KBM-7 (cell line): ENCODE data around the gene PLVAP.
"Not testable (repeated sequence)": the region's sequence is repeated elsewhere in the genome, so short reads cannot be mapped to it uniquely, and the experiment has no call there.

ENCODE experiments used
- DNase-seq: peaks from one replicate; pipeline ENCODE4 v3.0.0-alpha.2; 2015
- in situ Hi-C: fragments of 300-500 bp; cut with MboI; formaldehyde crosslinking; loops from 2 replicates; pipeline ENCODE4 v1.14.3; 2020; ENCODE audit warnings: low sequenced_read_pairs, low pct_unique_long_range_greater_than_20kb, mixed read lengths

PLVAP gene

GRCh38 chr19:17363852-17364605 lies 13.1 kb downstream of the PLVAP start:
- in situ Hi-C loops, DNase-seq: not testable (repeated sequence)

- no peak for DNase-seq
- in situ Hi-C loops: no loop called here
Observed at GRCh38 chr19:17359905-17360800, 17.0 kb downstream of the PLVAP start.

GRCh38 chr19:17358395-17358794 lies 18.7 kb downstream of the PLVAP start:
- in situ Hi-C loops: no loop called here

GRCh38 chr19:17357724-17358123 lies 19.4 kb downstream of the PLVAP start:
- in situ Hi-C loops: no loop called here

More at GRCh38 chr19:17358395-17358794, 18.7 kb downstream of the PLVAP start:
- no peak for DNase-seq

GRCh38 chr19:17357078-17357666 lies 20.0 kb downstream of the PLVAP start:
- no peak for DNase-seq
- in situ Hi-C loops: no loop called here

More at GRCh38 chr19:17357724-17358123, 19.4 kb downstream of the PLVAP start:
- no peak for DNase-seq

GRCh38 chr19:17353386-17353785 lies 23.8 kb downstream of the PLVAP start:
- in situ Hi-C loops: no loop called here
- no peak for DNase-seq

GRCh38 chr19:17352608-17353280 lies 24.4 kb downstream of the PLVAP start:
- peak; percentile 70 for DNase-seq
- in situ Hi-C loops: no loop called here

- in situ Hi-C loops: no loop called here
- DNase-seq: no peak
Observed at GRCh38 chr19:17351815-17352435, 25.2 kb downstream of the PLVAP start.

GRCh38 chr19:17348700-17349099 lies 28.4 kb downstream of the PLVAP start:
- DNase-seq: no peak
- in situ Hi-C loops: no loop called here

GRCh38 chr19:17347877-17348276 lies 29.3 kb downstream of the PLVAP start:
- in situ Hi-C loops: no loop called here
- no peak for DNase-seq

- in situ Hi-C loops: no loop called here
- DNase-seq: peak; percentile 49
Observed at GRCh38 chr19:17347361-17347760, 29.8 kb downstream of the PLVAP start.

- DNase-seq: peak; percentile 83
- in situ Hi-C loops: no loop called here
Observed at GRCh38 chr19:17346109-17346671, 31.0 kb downstream of the PLVAP start.

- in situ Hi-C loops: no loop called here
Observed at GRCh38 chr19:17341845-17342244, 35.3 kb downstream of the PLVAP start.

GRCh38 chr19:17341386-17341785 lies 35.8 kb downstream of the PLVAP start:
- in situ Hi-C loops: no loop called here
- no peak for DNase-seq

More at GRCh38 chr19:17341845-17342244, 35.3 kb downstream of the PLVAP start:
- no peak for DNase-seq

GRCh38 chr19:17340871-17341357 lies 36.2 kb downstream of the PLVAP start:
- no peak for DNase-seq
- in situ Hi-C loops: no loop called here

GRCh38 chr19:17340302-17340870 lies 36.8 kb downstream of the PLVAP start:
- no peak for DNase-seq
- in situ Hi-C loops: no loop called here

- no peak for DNase-seq
- in situ Hi-C loops: no loop called here
Observed at GRCh38 chr19:17339088-17339741, 37.9 kb downstream of the PLVAP start.
